ENCODE measurements around the gene USP26. TPM values are rescaled to one million over a fixed set of nuclear protein-coding genes. Genes with fewer than 3 reads are reported as not detected.
"Not testable (repeated sequence)": the region's sequence is repeated elsewhere in the genome, so short reads cannot be mapped to it uniquely, and the experiment has no call there.

Gene USP26
- total RNA-seq, 1 donor from 2014 or later: 3.1 TPM

- no peak for DNase-seq (ENCODE audit: low spot score)
Measured at GRCh38 chrX:133018229-133018628, 78.7 kb downstream of the USP26 start.

- DNase-seq (ENCODE audit: low spot score): no peak
Measured at GRCh38 chrX:133007458-133007857, 89.5 kb downstream of the USP26 start.

- no peak for DNase-seq (ENCODE audit: low spot score)
Measured at GRCh38 chrX:133005616-133006015, 91.3 kb downstream of the USP26 start.

DNA sequence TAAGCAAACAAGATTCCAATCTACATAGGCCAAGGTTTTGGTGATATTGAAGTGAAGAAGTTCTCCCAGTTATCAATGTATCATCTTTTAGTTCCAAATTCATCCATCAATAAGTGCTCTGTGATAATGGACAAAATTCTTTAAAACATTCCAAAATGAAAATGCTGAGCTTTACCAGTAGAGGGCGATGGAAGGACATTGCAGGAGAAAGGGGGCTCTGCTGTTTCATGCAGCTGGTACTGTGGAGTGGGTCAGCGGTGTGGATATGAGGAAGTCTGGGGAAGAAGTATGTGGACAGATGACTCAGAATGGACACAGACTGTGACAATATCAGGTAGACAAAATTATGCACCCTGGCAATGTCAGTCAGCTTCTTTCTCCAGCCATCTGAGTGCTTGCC lies 91.9 kb downstream of the USP26 start:
- peak; percentile 3 for DNase-seq (ENCODE audit: low spot score)

DNA sequence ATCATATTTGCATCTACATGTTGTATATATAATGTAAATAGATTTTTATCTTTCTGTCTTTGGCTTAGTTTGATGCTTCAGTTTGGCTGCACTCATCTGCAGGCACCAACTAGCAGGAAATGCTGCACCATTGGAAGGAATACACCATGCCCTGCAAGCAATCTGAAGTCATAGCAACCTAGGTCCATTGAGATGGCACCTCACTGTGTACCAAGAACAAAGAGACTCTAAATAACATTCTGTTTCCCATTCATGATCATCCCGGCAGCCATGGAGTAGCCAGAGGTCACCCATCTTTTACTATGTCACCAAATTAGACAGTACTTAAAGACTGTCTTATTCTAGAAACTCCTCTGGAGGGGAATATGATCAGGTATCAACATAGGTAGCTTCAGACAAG lies 97.7 kb downstream of the USP26 start:
- no peak for DNase-seq (ENCODE audit: low spot score)

DNA sequence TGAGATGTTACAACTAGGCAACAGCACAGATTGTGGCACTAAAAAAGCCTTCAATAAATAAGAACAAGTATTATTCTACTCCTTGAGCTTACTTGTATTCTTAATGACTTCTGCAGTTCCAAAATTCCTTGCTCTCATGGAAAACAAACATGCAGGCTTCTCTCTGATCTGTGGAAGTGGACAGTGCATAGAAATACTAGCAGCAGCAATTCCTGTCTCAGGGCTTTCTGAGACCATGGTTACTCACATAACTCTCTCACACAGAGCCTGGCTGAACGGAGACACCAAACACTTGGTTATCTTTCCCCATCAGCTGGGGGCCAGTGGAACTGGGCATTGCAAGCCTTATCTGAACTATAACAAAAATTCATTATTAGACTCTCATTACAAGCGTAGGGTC lies 106.1 kb downstream of the USP26 start:
- no peak for DNase-seq (ENCODE audit: low spot score)

- DNase-seq (ENCODE audit: low spot score): no peak
Measured at GRCh38 chrX:132986556-132986955, 110.4 kb downstream of the USP26 start.

- no peak for DNase-seq (ENCODE audit: low spot score)
Measured at GRCh38 chrX:132984058-132984650, 112.8 kb downstream of the USP26 start.

GRCh38 chrX:132983496-132983895 lies 113.4 kb downstream of the USP26 start:
- no peak for DNase-seq (ENCODE audit: low spot score)

DNA sequence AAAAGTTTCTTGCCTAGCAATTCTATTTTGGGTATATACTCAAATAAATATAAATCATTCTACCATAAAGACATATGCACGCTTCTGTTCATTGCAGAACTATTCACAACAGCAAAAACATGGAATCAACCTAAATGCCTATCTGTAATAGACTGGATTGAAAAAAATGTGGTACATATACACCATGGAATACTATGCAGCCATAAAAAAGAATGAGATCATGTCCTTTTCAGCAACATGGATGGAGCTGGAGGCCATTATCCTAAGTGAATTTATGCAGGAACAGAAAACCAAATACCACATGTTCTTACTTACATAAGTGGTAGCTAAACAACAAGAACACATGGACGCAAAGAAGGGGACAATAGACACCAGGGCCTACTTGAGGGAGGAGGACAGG lies 116.9 kb downstream of the USP26 start:
- not testable (repeated sequence) for DNase-seq (ENCODE audit: low spot score)

Other genes with a start within 250 kb of the USP26 start
- gene HS6ST2, start 138.5 kb downstream of the USP26 start, total RNA-seq (ENCODE audit: insufficient read depth, low replicate concordance): 23.4 TPM
- gene TFDP3, start 121.2 kb upstream of the USP26 start, total RNA-seq (ENCODE audit: insufficient read depth, low replicate concordance): not detected